ENCODE data around the gene PEDS1.

The PEDS1 gene

DNA sequence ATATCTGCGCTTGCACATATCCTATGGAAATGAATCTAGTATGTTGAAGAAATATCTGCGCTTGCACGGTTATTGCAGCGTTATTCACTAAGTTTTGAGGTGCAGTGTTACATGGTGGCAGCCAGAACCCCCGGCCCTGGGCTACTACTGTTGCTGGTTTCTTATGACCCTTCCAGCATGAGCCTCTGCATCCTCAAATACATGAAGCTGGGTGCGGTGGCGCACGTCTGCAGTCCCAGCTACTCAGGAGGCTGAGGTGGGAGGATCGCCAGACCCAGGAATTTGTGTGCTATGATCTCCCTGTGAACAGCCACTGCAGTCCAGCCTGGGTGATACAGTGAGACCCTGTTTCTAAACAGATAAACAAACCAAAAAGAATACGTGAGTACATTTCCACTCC, 27.8 kb upstream of the PEDS1 start:
- TF ChIP-seq TAF1 (IDR thresholded peaks at IDR 0.05; ENCODE audit: borderline replicate concordance, insufficient read depth, low read length) = no peak
- no peak for TF ChIP-seq POLR2AphosphoS5 (IDR thresholded peaks at IDR 0.05; ENCODE audit: low read depth, low read length)

DNA sequence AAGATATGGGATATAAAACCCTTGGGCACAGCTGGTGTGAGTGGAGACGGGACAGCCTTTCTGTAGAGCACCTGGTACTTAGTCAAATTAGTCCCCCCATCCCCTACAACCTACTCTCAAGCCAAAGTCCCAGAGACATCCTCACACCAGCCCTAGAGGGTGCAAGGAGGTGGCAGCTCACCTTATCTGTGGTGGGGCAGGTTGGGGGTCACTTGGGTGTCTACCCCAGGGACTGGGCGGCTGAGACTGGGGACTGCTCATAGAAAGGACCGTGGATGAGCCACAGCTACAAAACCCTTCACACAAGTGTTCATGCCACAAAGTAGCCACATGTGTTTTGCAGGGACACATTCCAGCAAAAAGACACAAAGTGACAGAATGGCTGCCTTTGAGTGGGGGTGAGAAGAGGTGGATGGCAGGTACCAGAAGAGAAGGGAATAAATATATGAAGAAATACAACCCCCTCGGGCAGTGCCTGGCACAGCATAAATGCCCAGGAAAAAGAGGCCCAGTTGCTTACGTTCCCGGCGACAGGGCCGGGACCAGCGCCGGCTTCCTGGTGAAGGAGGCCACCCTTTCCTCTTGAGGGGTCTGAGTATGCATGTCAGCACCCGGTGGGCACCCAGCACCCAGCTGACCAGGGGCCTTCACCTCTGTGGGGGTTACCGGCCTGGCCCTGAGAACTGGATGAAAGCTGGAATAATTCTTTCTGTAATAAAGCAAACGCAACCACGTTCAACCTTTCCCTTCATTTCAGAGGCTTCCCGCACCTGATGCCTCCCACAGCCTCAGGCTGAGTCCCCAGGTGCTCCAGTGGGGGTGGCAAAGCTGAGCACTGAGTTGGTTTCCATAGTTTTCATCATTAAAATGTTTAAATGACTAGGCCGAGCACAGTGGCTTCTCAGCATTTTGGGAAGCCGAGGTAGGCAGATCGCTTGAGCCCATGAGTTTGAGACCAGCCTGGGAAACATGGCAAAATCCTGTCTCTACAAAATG, 22.7 kb upstream of the PEDS1 start:
- TF ChIP-seq TAF1 (IDR thresholded peaks at IDR 0.05; ENCODE audit: borderline replicate concordance, insufficient read depth, low read length) = no peak
- TF ChIP-seq REST (IDR thresholded peaks at IDR 0.05; ENCODE audit: insufficient read depth in 1 of 2, low read depth in 2 of 2, low read length in 2 of 2) = no peak
- no peak for TF ChIP-seq FOXP2 (optimal IDR thresholded peaks at IDR 0.05; ENCODE audit: borderline replicate concordance, extremely low read depth, extremely low read length, insufficient read depth)
- no peak for TF ChIP-seq SIN3A (IDR thresholded peaks at IDR 0.05; ENCODE audit: borderline replicate concordance, insufficient read depth, low read length)
- no peak for TF ChIP-seq POLR2AphosphoS5 (IDR thresholded peaks at IDR 0.05; ENCODE audit: low read depth, low read length)

DNA sequence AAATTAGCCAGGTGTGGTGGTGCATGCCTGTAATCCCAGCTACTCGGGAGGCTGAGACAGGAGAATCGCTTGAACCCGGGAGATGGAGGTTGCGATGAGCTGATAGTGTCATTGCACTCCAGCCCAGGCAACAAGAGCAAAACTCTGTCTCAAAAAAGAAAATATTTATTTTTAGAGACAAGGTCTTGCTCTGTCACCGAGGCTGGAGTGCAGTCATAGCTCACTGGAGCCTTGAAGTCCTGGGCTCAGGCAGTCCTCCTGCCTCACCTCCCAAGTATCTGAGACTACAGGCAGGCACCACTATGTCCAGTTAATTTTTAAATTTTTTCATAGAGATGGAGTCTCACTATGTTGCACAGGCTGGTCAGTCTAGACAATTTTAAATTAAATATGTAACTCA, 20.9 kb upstream of the PEDS1 start:
- TF ChIP-seq SIN3A (IDR thresholded peaks at IDR 0.05; ENCODE audit: borderline replicate concordance, insufficient read depth, low read length) (no peak), REST (IDR thresholded peaks at IDR 0.05; ENCODE audit: insufficient read depth in 1 of 2, low read depth in 2 of 2, low read length in 2 of 2) (no peak), POLR2AphosphoS5 (IDR thresholded peaks at IDR 0.05; ENCODE audit: low read depth, low read length) (no peak), TAF1 (IDR thresholded peaks at IDR 0.05; ENCODE audit: borderline replicate concordance, insufficient read depth, low read length) (no peak), FOXP2 (optimal IDR thresholded peaks at IDR 0.05; ENCODE audit: borderline replicate concordance, extremely low read depth, extremely low read length, insufficient read depth) (no peak)

DNA sequence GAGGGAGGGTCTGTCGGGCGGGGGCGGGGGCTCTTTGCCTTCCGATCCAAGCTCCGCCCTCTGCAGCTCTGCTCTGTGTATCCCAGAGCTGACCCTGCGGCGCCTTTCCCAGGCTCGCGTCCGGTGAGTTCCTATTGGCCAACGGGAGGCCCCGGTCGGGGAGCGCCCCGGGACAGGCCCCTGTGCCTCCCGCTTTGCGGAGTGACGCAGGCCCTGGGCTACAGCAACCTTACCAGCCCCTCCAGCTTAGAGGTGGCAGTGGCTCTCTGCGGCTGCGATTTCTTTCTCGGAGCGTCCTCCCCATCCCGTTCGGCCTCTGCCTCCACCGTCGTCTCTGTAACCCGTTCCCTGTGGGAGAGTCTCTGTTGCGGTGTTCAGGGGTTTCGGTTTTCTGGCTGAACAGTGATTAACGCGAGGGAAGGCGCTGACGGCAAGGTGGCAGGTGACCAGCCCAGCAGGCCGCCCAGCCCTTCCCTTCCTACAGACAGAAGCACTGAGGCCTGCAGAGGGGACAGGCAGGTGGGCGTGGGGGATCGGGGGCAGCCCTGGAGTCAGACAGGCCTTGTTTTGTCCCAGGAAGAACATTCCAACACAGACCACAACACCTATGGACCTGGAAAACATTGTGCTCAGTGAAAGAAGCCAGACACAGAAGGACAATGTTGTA, 19.0 kb upstream of the PEDS1 start:
- TF ChIP-seq SIN3A (IDR thresholded peaks at IDR 0.05; ENCODE audit: borderline replicate concordance, insufficient read depth, low read length) = no peak
- TF ChIP-seq POLR2AphosphoS5 (IDR thresholded peaks at IDR 0.05; ENCODE audit: low read depth, low read length) = no peak
- TF ChIP-seq REST (IDR thresholded peaks at IDR 0.05; ENCODE audit: insufficient read depth in 1 of 2, low read depth in 2 of 2, low read length in 2 of 2) = no peak
- no peak for TF ChIP-seq TAF1 (IDR thresholded peaks at IDR 0.05; ENCODE audit: borderline replicate concordance, insufficient read depth, low read length)
- TF ChIP-seq FOXP2 (optimal IDR thresholded peaks at IDR 0.05; ENCODE audit: borderline replicate concordance, extremely low read depth, extremely low read length, insufficient read depth) = no peak

DNA sequence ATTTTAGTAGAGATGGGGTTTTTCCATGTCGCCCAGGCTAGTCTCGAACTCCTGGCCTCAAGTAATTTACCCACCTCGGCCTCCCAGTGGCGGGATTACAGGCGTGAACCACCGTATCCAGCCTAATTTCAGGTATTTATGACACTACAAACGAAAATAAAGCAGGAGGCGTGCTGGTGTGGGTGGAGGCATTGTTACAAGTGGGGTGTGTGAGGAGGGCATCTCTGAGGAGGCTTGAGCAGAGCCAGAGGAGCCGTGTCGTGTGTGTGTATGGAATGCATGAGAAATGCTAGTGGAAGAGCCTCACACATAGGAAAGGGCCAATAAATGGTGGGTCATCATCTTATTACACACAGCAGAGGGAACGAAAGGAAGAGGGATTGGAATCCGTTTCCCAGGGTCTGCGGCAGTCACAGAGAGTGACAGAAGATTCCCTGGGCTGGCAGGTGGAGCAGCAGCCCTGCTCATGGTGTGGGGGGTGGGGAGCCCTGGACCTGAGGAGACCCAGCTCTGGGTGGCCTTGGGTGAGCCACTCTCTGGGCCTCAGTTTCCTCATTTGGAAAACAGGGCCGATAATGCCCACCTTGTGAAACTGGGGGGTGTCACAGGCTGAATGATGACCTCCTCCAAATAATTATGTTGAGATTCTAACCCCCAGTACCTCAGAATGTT, 17.2 kb upstream of the PEDS1 start:
- TF ChIP-seq FOXP2 (optimal IDR thresholded peaks at IDR 0.05; ENCODE audit: borderline replicate concordance, extremely low read depth, extremely low read length, insufficient read depth) (no peak), POLR2AphosphoS5 (IDR thresholded peaks at IDR 0.05; ENCODE audit: low read depth, low read length) (no peak), SIN3A (IDR thresholded peaks at IDR 0.05; ENCODE audit: borderline replicate concordance, insufficient read depth, low read length) (no peak), TAF1 (IDR thresholded peaks at IDR 0.05; ENCODE audit: borderline replicate concordance, insufficient read depth, low read length) (no peak)

Measured in PFSK-1 (cell line).